Choroid plexus epithelial cell (primary cell): ENCODE results near the gene SMPD3.

Experiments
- DNase-seq: peaks from one replicate; pipeline ENCODE4 v3.0.0-alpha.2; 2010; ENCODE audit warnings: low read depth
- H3K4me3 ChIP-seq: 2 replicates; pipeline ENCODE4 v1.5.1; 2011; ENCODE audit warnings: low read depth, mild to moderate bottlenecking, control low read depth, low read length, moderate library complexity
- CTCF ChIP-seq: conservative IDR thresholded peaks from 2 replicates; pipeline ENCODE4 v1.5.1; 2011; ENCODE audit warnings: low read depth, mild to moderate bottlenecking, control low read depth, inconsistent platforms, low read length, moderate library complexity

Gene SMPD3

GRCh38 chr16:68400924-68401460 lies 47.3 kb downstream of the SMPD3 start:
- no peak for DNase-seq
- H3K4me3 ChIP-seq: no peak overlapping the region
- no peak for TF ChIP-seq CTCF

DNA sequence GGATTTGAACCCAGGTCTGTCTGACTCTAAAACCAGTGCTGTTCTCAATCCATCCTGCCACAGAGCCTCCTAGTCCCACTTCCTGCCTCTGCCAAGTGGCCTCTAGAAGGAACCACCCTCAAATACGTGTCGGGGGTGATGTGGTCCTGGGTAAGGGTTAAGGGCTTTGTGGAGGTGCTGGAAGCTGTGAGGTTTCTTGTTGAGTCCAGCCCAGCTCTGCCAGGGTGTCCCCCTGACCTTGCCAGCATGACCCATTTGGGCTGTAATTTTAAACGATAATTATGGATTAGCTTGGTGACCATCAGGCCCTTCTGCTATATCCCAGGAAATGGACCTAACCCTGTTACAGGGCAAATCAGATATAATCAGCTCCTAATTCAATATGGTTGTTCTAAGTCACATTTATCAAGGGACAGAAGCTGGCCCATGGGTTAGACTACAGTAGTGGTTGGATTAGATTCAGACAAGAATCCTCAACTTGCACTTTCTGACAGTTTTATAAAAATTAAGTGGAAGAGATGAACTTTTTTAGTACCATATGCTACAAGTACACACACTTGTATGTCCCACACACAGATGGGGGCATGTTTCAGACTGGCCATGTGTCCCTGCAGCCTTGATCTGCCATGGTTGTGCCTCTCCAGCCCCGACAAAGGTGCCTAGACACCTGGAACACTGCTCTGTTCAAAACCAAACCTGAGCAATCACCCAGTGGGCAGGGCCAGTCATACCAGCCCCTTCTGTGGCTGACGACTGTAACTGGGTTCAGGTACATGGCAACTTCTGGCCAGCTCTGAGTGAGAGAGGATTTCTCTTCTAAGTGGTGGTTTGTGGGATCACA lies 48.0 kb downstream of the SMPD3 start:
- no peak for TF ChIP-seq CTCF
- no peak overlapping the region for H3K4me3 ChIP-seq
- DNase-seq: no peak

- H3K4me3 ChIP-seq: no peak overlapping the region
- DNase-seq: peak; percentile 67
- TF ChIP-seq CTCF: no peak
Measured at GRCh38 chr16:68399456-68399855, 48.9 kb downstream of the SMPD3 start.

GRCh38 chr16:68397710-68398201 lies 50.6 kb downstream of the SMPD3 start:
- TF ChIP-seq CTCF: no peak
- no peak for DNase-seq
- no peak overlapping the region for H3K4me3 ChIP-seq

GRCh38 chr16:68396481-68396880 lies 51.8 kb downstream of the SMPD3 start:
- DNase-seq: peak; percentile 78
- peak; percentile 83 for TF ChIP-seq CTCF
- H3K4me3 ChIP-seq: no peak overlapping the region

GRCh38 chr16:68395815-68396214 lies 52.5 kb downstream of the SMPD3 start:
- no peak overlapping the region for H3K4me3 ChIP-seq
- no peak for DNase-seq

More at GRCh38 chr16:68395815-68396214, 52.5 kb downstream of the SMPD3 start:
- TF ChIP-seq CTCF: no peak
